ENCODE results near the gene LRRC70. TPM values are rescaled to one million over a fixed set of nuclear protein-coding genes. Genes with fewer than 3 reads are reported as not detected.

The LRRC70 gene
- total RNA-seq, 2 donors from 2014 or later = 0.36 to 3.1 TPM

DNA sequence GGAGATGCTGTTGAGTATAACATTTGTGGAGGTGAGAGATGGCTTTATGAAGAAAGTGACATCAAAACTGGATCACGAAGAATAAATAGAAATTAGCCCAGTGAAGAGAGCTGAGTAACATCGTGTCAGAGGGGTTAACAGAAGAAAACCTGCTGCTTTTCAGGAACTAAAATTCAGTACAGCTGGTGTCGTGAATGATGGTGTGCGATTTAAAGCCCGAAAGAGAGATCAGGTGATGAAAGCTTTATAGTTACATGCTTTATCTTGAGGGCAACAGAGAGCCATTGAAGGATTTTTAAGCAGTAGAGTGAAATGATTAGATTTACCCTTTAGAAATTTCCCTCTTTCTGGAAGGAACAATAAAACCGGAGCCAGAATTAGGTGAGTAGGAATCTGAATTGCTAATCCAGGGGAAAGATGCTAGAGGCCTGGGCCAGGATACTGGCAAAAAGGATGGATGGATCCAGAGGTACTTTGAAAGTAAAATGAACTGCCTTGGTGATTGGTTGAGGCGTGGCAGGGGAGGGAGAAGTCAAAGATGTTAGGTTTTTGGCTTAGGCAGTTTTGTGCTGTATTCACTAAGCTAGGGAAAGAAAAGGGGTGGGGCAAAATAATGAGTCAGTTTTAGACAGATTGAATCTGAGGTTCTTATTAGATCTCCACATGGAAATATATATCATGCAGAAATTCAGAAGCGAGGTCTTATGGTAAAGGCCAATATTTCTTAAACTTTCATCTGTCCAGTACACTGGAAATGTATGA lies 3.4 kb downstream of the LRRC70 start:
- WGBS = 80% methylated on average over 8 of the region's 8 CpGs

GRCh38 chr5:62584391-62584790 lies 5.8 kb downstream of the LRRC70 start:
- WGBS = 100% methylated on average over 3 of the region's 3 CpGs
- DNase-seq (ENCODE audit: low spot score) = no peak
- Histone ChIP-seq H3K27ac (no peak overlapping the region), H3K4me3 (no peak overlapping the region), H3K27me3 (replicated peaks; ENCODE audit: insufficient read depth) (no peaks in the 10 kb centered on the region), H3K9me3 (no peaks in the 10 kb centered on the region), H3K36me3 (no peaks in the 10 kb centered on the region), H3K4me1 (replicated peaks) (no peaks in the 10 kb centered on the region)
- no peak for TF ChIP-seq POLR2A (IDR thresholded peaks at IDR 0.05)
- no peak for TF ChIP-seq POLR2AphosphoS5 (IDR thresholded peaks at IDR 0.05)
- TF ChIP-seq, protein P1, sequence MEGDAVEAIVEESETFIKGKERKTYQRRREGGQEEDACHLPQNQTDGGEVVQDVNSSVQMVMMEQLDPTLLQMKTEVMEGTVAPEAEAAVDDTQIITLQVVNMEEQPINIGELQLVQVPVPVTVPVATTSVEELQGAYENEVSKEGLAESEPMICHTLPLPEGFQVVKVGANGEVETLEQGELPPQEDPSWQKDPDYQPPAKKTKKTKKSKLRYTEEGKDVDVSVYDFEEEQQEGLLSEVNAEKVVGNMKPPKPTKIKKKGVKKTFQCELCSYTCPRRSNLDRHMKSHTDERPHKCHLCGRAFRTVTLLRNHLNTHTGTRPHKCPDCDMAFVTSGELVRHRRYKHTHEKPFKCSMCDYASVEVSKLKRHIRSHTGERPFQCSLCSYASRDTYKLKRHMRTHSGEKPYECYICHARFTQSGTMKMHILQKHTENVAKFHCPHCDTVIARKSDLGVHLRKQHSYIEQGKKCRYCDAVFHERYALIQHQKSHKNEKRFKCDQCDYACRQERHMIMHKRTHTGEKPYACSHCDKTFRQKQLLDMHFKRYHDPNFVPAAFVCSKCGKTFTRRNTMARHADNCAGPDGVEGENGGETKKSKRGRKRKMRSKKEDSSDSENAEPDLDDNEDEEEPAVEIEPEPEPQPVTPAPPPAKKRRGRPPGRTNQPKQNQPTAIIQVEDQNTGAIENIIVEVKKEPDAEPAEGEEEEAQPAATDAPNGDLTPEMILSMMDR (IDR thresholded peaks at IDR 0.05) = no peak
- intact Hi-C loops (cut with DNase I) = no loop called here

More for the DNA sequence above, 3.4 kb downstream of the LRRC70 start:
- intact Hi-C loops (cut with DNase I) = no loop called here
- Histone ChIP-seq H3K36me3 (no peaks in the 10 kb centered on the region), H3K4me1 (replicated peaks) (no peaks in the 10 kb centered on the region), H3K27ac (no peak overlapping the region), H3K4me3 (no peak overlapping the region), H3K9me3 (no peaks in the 10 kb centered on the region), H3K27me3 (replicated peaks; ENCODE audit: insufficient read depth) (no peaks in the 10 kb centered on the region)
- DNase-seq (ENCODE audit: low spot score) = no peak
- TF ChIP-seq POLR2A (IDR thresholded peaks at IDR 0.05) = no peak
- no peak for TF ChIP-seq POLR2AphosphoS5 (IDR thresholded peaks at IDR 0.05)
- TF ChIP-seq, protein P1 (IDR thresholded peaks at IDR 0.05) = no peak

GRCh38 chr5:62585306-62585705 lies 6.7 kb downstream of the LRRC70 start:
- Histone ChIP-seq H3K27ac (no peak overlapping the region), H3K9me3 (no peaks in the 10 kb centered on the region), H3K36me3 (no peaks in the 10 kb centered on the region), H3K4me3 (no peak overlapping the region), H3K27me3 (replicated peaks; ENCODE audit: insufficient read depth) (no peaks in the 10 kb centered on the region), H3K4me1 (replicated peaks) (no peaks in the 10 kb centered on the region)
- WGBS = 87% methylated on average over 2 of the region's 2 CpGs
- no peak for DNase-seq (ENCODE audit: low spot score)
- TF ChIP-seq POLR2AphosphoS5 (IDR thresholded peaks at IDR 0.05) (no peak), POLR2A (IDR thresholded peaks at IDR 0.05) (no peak)
- TF ChIP-seq, protein P1 (IDR thresholded peaks at IDR 0.05) = no peak
- intact Hi-C loops (cut with DNase I) = no loop called here

DNA sequence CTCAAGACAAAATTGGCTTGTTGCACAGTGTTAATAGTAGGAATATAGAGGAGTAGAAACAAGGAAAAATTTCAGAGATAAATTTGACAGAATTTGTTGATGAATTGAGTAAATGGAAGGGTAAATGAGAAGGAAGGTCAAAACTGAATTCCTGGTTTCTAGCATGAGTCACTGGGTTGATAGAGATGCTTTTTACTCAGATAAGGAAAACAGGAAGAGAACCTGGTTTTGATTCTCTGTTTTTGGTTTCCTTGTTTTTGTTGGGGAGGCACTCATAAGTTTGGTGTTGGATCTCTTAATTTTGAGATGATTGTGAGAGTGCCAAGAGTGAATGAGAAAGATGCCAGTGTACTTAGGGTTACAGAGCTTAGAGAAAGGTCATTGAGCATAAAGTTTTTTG lies 7.1 kb downstream of the LRRC70 start:
- H3K9me3 ChIP-seq = no peaks in the 10 kb centered on the region

More for the DNA sequence above, 7.1 kb downstream of the LRRC70 start:
- Histone ChIP-seq H3K27me3 (replicated peaks; ENCODE audit: insufficient read depth) (no peaks in the 10 kb centered on the region), H3K27ac (no peak overlapping the region), H3K4me1 (replicated peaks) (no peaks in the 10 kb centered on the region), H3K36me3 (no peaks in the 10 kb centered on the region), H3K4me3 (no peak overlapping the region)
- intact Hi-C loops (cut with DNase I) = no loop called here
- TF ChIP-seq POLR2AphosphoS5 (IDR thresholded peaks at IDR 0.05) = no peak
- TF ChIP-seq, protein P1 (IDR thresholded peaks at IDR 0.05) = no peak
- TF ChIP-seq POLR2A (IDR thresholded peaks at IDR 0.05) = no peak
- no peak for DNase-seq (ENCODE audit: low spot score)
